ENCODE data around the gene ZDHHC14.

Gene ZDHHC14

DNA sequence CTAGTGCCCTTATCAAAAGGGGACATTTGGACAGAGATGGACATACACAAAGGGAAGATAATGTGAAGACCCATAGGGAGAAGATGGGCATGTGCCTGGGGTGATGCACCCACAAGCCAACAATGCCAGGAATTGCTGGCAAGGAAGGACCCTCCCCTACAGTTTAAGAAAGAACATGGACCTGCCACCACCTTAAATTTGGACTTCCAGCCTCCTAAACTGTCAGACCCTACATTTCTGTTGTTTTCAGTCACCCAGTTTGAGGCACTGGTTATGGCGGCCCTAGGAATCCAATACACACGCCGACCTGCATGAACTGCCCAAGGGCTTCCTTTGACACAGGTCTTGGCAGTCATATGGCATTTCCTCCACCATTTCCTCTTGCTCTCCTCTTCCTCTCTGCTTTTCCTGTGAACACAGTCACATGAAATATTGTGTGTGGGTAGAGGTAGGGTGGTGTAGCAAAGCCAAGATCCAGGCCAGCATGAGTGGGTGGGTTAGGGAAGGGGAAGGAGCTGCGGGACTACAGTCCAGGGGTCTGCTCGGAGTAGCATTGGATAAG lies 115.6 kb downstream of the ZDHHC14 start:
- DNase-seq: no peak

DNA sequence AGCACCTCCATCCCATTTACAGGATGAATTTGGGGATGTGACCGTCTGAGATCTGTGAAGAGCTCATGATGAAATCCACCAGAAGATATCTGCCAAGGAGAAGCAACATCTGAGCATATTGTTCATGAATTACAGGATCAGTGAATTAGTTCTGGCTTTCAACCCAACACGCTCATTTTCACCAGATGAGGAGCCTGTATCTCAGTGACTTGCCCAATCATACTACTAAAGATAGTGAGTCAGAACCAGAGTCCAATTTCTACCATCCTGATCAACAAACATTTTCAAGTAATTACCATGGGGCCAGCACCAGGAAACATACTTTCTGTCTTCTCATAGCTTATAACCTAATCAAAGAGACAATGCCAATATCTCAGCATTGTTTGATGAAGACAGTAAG lies 116.6 kb downstream of the ZDHHC14 start:
- DNase-seq: no peak

DNA sequence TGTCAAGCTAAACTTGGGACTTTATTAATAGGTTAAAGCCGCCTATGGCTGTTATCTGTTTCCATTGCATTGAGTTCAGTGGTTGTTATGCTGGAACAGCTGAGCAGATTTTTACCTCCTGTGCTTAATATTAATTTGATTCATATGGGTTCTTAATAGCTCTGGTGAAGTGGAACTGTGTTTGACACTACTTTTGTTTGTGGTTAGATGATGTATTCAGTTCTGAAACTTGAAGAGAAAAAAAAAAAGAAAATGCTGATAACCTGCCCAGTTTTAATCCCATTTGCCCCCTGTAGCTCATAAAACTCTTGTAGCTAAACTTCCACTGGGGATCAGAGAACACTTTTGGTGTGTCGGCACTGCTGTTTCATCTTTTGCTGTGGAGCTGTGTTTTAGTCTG lies 117.8 kb downstream of the ZDHHC14 start:
- no peak for DNase-seq

DNA sequence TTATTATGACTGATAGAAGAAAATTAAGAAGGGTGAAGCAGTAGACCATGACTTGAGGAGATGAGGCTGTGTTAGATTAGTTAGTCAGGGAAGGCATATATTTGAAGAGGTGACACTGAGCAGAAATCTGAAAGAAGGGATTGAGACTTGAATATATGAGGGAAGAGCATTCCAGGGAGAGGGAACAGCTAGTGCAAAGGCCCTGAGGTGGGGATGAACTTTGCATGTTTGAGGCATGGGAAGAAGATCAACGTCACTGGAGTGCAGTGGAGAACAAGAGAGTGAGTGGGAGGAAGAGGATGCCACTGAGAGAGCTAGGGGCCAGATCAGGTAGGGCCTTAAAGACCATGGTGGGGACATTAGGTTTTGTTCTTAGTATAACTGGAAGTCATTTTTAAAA lies 119.0 kb downstream of the ZDHHC14 start:
- DNase-seq: no peak

DNA sequence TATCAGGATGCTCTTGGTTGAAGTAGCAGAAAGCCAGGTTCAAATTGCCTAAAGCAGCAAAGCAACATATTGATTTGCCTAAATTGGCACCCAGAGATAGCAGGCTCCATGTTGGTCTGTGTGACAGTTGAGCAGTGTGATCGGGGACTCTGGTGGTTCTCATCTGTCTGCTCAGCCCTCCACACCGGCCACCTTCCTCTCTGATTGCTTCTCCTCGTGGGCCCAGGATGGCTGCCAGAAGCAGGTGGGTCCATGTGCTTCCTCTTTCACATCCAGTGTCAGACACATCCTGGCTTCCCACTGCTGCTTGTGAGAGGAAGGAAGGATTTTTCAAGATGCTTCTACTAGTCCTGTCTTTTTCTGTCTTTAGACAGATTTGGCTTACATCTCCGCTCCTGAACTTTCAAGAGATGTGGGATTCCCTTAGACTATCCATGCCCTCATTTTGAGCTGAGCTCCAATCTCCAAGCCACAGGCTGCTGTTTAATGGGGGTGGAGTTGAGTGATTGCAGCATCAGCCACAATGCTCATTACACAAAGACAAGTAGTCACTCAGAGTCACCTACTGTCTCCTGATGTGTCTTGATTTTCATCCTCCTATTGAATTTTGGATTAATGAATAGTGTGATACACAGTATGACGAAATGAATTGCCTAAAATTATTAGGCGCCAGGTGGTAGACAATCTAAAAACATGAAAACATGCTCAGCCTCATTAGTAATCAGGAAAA lies 122.2 kb downstream of the ZDHHC14 start:
- DNase-seq: no peak

DNA sequence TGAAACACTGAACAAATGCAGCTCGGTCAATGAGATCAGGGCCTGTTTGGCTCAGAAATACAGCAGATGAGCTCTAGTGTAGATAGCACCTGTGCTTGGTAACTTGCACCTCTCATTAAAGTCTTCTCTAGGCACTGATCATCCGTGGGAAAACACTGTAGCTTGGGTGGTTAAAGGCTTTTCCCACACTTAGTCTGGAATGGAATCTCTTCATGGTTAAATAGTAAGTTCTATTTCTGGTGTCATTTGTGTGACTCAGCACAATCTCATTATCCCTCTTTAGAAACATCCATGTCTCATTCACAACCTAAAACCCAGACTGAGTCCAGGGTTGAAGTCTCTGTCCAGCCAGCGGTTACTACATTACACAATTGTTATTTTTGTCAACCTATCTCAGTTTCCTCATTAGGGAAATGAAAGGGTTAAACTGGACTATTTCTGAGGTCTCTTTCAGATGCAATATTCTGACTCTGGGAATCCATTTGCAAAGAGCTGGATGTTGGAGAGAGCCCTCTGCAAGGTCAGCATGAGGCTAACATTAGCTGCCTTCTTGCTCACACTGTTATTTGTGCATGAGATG lies 125.0 kb downstream of the ZDHHC14 start:
- DNase-seq: no peak

DNA sequence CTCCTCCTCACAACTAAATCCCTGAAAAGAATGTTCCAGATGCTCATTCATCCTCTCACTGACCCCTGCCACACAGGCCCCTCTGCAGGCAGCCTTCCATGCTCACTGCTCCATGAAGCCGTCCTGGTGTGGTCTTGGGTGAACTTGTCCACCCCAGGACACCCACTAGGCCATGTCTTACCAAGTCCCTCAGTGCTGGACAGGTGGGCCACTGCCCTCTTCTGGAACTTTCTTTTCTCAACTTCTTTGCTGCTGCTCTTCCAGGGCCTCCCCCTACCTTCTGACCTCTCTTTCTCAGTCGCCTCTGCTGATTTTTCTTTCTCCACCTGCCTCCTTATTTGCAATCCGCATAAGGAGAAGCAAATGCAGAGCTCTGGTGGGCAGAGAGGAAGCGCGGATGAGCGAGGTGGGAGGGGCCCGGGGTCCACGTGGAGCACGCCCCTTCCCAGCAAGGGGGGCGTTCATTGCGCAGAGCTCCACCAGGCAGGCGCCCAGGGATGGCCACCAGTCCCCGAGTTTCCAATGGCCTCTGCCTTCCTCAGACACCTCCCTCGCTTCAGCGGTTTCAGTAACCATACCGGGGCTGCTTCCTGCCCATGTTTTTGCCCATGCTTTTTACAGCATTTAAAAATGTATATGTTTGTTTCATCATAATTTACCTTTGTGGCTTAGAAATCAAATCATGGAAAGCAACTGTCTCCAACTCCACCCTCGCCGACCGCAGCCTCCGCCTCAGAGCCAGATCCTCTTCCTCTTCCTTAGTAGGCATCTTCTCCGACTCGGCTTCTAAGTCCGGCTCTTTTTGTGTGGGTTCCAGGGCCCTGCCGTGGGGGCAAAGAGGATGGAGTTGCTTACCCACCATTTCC lies 129.6 kb downstream of the ZDHHC14 start:
- DNase-seq: no peak

DNA sequence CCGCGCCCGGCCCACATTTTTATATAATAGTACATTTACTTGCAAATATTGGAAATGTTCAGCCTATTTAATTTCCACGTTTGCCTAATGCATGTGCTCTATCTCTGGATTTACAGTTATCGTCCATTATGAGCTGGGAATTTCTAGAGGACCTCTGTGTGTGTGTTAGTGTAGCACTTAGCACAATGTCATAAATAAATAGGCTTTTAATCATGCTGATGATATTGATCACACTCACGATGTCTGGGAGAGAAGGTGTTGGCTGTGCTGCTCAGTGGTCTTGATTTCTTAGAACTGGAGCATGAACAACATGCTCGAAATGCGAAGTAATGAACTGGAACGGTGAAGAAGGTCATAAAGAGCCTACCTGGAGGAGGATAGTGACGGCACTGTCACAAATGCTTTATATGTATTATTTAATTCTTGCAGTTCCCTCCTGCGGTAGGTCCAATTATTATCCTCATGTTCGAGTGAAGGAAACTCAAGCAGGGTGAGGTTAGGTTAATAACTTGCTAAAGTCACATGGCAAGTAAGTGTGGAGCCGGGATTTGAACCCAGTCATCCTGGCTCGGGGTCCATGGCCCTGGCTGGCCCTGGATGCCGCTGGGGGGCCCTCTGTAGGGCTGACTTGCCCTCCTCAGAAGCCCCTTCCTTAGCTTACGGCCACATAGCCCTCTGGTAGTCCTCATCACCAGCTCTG lies 130.8 kb downstream of the ZDHHC14 start:
- DNase-seq: no peak

DNA sequence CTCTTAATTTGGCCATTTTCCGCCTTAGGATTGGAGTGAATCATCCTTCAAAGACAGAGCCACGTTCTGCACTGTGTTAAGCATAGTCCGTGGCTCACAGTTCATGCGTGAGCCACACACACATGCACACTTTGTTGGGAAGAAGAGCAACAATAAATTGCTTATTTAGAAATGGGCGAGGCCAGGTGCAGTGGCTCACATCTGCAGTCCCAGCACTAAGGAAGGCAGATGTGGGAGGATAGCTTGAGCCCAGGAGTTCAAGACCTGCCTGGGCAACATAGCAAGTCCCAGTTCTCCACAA lies 131.3 kb downstream of the ZDHHC14 start:
- no peak for DNase-seq

DNA sequence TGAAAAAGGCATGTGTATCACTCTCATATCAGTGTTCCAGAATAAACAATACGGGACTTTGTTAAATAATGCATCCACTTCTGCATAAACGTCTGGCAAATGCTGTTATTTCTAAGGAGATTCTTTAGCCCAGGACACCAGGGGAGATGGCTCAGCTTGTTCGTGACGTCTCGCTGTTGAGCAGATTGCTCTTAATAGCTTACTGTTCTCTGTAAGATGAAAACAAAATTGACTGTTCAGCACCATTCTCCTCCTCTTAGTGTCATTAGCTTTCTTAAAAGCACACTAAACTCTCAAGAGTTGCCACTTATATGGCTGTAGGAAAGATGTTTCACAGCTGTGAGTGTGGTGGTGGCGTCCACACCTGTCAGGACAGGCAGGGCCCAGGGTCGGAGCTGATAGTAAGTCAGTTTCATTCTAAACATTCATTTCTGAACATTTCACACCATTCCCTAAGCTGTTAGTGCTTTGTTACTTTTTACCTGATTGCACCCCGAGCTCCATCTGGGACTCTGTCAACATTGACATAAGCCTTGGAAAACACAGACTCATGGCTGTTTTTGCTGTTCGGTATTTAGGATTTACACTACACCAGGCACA lies 132.1 kb downstream of the ZDHHC14 start:
- DNase-seq: no peak

DNA sequence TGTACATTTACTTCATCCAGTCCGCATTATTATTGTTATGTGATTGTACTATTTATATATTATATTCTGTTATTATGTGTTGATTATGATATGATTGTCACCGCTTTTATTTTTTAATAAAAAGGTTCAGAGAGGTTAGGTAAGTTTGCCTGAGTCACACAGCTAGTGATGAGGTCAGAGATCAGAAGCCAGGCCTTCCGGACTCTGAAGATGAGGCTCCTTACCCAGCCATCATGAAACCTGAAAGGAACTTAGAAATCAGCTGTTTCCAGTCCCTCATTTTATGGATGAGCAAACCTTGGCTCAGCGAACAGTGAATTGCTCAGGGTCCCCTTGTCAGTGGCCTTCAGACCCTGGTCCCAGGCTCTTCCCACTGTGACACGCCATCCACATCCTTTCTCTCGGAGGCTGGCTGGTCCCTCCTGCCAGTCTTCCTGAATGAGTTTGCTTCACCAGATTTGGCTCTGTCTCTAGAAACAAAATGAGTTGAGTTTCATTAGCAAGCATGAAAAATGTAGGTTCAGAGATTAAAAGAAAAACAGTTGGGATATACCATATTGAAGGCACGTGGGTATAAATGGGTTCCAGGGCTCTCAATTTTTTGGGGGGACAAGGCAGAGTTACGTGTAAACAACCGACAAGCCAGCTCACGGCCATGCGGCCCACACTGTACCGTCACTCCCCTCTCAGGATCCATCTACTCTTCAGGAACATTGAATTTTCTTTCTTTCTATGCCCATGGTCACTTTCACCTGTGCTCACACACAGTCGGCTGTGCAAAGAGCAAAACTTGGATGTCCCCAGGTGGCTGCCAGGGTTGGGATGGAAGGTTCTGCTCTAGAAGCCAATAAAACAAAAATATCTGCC lies 132.9 kb downstream of the ZDHHC14 start:
- no peak for DNase-seq

DNA sequence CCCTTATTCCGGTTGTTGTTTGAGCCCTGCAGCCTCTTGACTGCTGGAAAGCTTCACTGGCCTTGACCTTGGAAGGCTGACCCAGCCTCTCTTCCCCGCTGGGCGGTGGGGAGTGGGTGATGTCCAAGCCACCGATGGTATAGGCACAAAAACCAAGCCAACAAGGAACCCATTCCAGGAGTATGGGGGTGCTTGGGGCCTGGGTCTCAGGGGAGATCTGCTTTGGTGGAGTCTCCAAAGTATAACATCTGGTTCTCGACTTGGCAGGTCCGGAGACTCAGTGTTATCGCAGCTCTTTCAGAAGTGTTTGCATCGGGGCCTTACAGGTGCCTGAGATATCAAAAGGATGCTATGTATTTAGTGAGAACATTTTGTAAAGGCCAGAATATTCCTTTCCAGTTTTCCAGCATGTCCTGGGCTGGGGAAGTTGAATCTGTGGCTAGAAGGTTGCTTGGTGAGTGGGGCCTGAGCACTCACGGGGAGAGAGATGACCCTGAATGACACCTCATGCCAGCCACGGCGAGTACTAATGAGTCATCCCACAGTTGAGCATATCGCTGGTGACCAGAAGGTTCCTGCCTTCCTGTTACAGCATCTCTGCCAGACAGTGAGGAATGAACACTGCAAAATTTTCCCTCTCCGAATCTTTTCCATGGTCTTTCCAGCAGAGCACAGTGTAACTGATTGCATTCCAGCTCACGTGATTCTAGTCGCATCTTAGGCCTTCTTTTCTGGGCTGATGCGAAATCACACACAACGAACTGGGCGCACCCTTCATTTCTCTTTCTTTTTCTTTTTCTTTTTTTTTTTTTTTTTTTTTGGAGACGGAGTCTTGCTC lies 133.9 kb downstream of the ZDHHC14 start:
- DNase-seq: no peak

DNA sequence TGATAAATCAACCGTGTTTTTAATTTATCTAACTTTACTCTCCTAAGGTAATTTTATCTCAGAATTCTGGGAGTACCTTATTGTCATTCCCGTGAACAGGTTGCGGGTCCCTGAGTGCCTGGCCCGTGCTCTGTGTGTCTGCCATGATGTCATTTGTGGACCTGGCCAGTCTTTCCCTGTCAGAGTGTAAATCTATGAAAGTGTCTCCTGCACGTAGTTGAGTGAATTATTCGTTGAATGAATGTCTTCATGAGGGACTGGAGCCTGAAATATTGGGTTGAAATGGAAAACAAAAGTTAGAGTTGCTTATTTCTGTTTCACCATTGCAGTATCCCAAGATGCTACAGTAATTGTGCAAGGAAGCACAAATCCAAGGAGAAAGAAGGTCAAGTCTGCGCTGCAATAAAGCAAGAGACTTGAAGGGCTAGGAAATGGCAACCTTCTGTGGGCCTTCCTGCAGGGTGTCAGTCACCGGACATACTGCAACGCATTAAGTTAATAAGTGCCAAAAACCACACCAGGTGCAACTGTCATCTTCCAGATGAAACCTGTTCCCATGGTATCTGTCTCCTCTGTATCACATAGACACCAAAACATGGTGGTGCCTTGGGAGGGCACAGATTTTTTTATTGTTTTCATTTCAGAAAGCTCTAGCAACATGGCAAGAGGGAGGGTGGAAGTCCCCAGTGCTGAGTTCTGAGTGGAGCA lies 135.5 kb downstream of the ZDHHC14 start:
- DNase-seq: no peak

DNA sequence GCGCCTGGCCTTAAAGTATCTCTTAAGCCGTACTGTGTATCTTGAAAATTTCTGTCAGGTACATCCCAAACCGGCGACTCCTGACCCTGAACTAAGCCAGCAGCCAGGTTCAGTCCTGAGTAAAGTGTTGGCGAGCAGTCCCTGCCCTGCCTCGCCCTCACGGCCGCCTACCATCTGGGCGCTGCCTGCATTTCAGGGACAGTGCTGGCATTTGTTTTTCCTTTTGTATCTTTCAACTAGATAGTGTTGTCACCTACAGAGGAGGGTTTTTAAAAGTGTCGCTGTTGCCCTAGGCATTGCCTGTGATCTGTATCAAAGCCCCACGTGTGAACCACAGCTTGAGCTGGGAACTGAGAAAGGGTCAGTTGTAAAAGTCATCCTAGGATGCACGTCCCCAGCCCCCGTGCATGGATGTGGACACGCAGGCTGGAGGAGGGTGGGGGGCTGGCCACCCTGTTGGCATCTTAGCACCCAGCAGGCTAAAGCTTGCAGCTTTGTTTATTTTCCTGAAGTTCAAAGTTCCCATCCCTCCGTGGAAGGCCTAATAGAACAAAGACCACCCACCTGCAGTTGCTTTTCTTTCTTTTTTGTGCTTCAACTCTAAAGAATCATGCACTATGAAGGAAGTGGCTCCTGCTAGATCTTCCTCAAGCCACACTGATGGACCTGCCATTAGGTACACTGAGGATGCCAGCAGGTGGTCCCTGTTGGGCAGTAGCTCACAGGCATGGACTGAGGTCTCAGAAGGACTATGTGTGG lies 136.8 kb downstream of the ZDHHC14 start:
- no peak for DNase-seq

DNA sequence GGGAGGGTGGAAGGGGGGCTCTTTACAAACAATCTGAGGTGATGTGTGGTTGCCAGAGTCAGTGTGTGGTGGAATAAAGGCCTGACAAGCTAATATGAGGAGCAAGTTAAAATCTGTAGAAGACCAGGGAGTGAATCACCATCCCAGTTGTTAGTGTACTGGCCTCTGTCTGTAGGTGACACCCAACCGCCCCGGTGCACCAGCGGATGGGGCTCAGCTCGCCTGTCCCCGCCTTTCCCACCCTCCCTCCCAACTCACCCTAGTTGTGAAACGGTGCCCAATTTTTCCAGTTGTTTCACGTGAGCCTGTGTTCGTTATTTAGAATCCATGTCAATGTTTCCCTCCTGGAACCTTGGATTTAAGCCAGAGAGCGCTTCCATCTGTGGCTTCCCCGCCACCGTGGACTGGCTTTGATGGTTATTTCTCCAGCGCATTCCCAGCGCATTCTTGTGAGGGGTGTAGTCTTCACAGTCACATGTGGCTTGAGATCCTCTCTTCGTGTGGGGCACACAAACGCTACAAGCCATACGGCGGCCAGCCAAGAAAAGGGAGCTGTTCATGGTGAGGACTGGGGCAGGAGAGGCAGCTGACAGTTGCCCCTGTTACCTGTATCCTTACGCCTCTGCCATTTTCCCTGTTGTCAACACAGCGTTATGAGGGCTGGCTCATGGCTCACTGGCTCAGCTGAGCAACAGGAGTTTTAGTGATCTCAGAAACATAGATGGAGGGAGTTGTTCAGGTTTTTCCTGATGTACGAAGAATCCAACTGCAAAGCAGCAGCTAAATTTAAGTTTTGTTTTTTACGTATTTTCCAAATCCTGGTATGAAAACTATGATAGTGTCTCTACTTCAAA lies 137.6 kb downstream of the ZDHHC14 start:
- no peak for DNase-seq

DNA sequence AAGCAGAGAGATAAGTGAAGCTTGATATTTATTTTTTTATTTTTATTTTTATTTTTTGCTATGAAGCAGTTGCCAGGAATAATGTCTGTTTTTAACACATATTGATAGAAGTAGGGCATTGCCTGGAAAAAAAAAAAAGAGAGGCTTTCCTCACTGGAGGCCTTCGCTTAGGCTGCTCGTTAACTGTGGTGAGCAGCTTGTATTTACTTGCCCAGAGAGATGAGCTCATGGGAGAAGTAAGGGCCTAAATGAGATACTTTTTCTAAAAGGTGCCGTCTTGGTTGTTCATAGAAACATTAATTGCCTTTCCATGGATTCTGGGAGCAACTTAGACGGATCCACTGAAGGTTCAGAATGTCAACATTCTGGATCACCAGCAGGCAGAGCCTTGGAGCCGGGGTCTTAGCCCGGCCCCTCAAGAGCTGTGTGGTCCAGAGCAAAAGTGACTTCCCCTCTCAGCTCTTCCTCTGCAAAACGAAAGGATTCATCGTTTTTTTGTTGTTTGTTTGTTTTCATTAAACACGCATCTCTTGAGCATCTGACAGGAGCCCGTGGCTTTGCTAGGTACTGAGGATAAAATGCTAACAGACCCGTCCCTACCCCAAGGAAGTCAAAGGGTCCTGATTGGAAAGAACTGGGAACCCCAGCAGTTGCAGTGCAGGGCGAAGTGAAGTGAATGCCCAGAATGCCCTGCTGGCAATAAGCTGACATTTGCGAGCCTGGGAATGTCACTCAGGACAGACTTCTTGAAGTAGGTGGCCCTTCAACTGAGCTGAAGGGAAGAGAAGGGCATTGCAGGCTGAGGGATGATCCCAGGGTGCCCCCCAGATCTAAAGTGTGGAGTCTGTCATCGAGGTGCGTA lies 138.5 kb downstream of the ZDHHC14 start:
- DNase-seq: no peak

DNA sequence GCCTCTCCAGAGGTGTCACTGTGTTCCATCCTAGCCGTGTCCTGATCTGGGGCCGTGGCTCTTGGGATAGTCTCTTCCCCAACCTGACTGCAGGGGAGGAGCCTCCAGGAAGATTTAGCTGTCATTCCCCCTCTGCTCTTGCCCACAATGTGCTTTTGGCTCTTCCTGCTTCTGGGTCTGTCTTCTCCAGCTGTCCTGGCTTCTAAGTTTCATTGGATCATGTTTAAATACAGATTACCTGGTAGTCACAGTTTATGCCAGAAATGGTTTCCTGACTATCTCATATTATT lies 139.1 kb downstream of the ZDHHC14 start:
- no peak for DNase-seq

Measured in GOT3 (cell line).